Dermis microvascular lymphatic vessel endothelial cell (primary cell): ENCODE results near the gene SWAP70. TPM values are rescaled to one million over a fixed set of nuclear protein-coding genes. Genes with fewer than 3 reads are reported as not detected.

Experiments
- total RNA-seq: library from RNA; depleted of rRNA; stranded (reverse); fragments of >200 nt; gene quantifications from 2 replicates; pipeline ENCODE4 v1.2.1, GENCODE V29; 2014

Gene SWAP70
- total RNA-seq, 1 donor from 2014 or later = 55.8 TPM

Other genes starting within 250 kb of the SWAP70 start
- 27.6 and 29.5 TPM in 2 replicates for gene ZNF143, start 203.1 kb upstream of the SWAP70 start, total RNA-seq
- 14.0 and 19.9 TPM in 2 replicates for gene WEE1, start 90.4 kb upstream of the SWAP70 start, total RNA-seq